RCC 7860 (cell line): ENCODE results near the gene KDM2B.
"Not testable (repeated sequence)": the region's sequence is repeated elsewhere in the genome, so short reads cannot be mapped to it uniquely, and the experiment has no call there.

Source experiments
- DNase-seq: peaks from one replicate; pipeline ENCODE4 v3.0.0-alpha.2; 2015; ENCODE audit warnings: low spot score
- FAIRE-seq: peaks from 2 replicates; lab custom pipeline; 2012; peaks lifted over from hg19 to GRCh38; lab: Jason Lieb, UNC

Gene KDM2B

DNA sequence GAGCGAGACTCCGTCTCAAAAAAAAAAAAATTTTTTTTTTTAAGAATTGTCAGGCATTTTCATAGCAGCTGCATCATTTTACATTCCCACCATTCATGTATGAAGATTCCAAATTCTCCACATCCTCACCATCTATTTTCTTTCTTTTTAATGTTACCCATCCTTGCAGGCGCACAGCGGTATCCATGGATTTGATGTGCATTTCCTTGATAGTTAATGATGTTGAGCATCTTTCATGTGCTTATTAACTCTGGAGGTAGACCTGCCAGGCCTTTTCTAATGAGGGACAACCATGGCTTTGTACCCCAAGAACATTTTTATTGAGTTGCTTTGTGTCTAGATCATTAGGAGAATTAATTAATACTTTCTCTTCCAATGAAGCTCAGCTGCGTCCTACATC is 182.5 kb downstream of the KDM2B start:
- FAIRE-seq, result no peak
- no peak for DNase-seq

DNA sequence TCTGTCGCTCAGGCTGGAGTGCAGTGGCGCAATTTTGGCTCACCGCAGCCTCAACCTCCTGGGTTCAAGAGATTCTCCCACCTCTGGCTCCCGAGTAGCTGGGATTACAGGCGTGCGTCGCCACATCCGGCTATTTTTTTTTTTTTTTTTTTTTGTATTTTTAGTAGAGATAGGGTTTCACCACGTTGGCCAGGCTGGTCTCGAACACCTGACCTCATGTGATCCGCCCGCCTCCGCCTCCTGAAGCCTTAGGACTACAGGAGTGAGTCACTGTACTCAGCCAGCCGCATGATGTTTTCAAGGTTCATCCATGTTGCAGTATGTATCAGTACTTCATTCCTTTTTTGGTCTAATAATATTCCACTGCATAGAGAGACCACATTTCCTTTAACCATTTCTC is 183.3 kb downstream of the KDM2B start:
- FAIRE-seq, result no peak

DNA sequence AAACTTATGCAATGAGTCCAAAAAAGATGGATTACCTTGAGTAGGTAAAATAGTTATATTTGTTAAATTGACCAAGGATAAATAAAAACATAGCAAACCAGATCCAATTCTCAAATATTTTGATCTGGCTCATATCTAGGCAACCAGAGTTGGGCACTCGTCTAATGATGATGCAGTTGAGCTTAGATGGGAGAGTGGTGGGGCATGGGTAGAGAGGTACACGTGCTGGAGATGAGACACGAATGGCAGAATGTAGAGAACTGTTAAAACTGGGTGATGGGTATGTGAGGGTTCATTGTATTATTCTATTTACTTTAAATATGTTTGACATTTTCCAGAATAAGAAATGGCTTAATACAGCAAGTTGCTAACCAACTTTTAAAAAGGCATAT is 188.5 kb downstream of the KDM2B start:
- no peak for FAIRE-seq
- no peak for DNase-seq

More for the DNA sequence above, 183.3 kb downstream of the KDM2B start:
- no peak for DNase-seq

DNA sequence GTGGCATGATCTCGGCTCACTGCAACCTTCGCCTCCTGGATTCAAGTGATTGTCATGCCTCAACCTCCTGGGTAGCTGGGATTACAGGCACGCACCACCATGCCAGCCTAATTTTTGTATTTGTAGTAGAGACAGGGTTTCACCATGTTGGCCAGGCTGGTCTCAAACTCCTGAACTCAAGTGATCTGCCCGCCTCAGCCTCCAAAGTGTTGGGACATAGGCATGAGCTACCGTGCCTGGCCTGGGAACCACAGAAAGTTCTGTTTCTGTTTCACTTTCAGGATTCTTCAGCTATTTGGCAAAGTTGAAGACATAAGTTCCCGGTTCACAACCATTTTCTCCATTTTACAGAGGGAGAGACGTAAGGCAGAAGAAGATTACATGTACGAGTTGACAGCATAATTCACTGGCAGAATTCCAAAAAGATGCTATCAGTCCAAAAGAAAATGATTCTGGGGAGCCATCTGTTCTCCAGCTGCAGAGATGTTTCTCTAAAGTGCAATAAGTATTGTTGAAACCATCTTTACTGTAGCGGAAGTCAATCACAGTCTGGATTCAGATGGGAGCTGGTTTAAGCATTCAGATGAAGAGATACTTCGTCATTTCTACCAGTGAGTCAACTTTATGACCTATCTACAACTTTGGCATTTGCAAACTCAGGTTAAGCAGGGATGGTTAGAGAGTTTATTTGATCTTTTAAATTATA is 189.1 kb downstream of the KDM2B start:
- FAIRE-seq (no peak), DNase-seq (no peak)

DNA sequence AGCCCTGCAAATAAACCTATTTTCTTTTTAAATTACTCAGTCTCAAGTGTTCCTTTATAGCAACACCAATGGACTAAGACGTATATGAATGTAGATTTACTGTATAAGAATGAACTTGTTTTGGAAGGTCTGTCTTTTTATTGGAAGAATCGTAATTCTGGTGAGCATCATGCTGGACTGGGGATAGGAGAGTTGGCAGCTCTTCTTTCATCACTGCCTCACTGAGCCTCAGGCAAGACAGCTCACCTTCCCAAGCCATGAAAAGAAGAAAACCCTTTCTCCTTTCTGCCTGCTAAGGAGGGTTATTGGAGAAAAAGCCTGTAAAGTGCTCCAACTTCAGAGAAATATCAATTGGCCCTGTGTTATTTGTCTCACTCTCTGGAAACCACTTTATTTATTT is 190.0 kb downstream of the KDM2B start:
- FAIRE-seq (no peak), DNase-seq (no peak)

DNA sequence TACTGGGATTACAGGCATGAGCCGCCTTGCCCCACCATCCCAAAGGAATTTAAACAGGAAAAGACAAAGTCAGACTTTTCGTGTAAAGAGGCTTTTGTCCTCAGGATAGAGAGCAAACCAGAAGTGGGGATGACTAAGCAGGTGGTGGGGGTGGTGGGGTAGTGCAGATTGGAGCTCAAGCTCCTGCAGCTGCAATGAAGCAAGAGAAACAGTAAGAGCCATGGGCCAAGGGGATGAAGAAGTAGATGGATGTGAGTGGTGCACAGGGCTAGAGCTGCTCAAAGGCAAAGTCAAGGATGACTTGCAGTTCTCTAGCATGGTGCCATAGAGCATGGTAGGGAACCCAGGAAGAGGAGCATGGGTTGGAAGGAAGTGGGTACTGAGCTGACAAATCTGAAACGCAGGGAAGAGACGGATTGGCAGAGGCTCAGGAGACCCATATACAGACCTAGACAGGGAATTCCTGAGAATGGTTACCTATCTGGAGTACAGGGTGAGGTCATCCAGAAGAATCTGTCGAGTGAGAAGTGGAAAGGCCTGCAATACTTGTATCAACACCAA is 192.3 kb downstream of the KDM2B start:
- DNase-seq (peak; percentile 15), FAIRE-seq (no peak)

DNA sequence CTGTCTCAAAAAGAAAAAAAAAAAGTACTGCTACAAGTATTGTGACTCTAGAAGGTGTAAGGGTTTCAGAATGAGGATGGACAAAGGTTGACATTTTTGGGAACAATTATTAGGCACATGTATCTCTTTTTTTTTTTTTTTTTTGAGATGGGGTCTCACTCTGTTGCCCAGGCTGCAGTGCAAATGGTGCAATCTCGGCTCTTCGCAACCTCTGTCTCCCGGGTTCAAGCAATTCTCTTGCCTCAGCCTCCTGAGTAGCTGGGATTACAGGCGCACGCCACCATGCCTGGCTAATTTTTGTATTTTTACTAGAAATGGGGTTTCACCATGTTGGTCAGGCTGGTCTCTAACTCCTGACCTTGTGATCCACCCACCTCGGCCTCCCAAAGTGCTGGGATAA is 195.9 kb downstream of the KDM2B start:
- not testable (repeated sequence) for FAIRE-seq, DNase-seq

DNA sequence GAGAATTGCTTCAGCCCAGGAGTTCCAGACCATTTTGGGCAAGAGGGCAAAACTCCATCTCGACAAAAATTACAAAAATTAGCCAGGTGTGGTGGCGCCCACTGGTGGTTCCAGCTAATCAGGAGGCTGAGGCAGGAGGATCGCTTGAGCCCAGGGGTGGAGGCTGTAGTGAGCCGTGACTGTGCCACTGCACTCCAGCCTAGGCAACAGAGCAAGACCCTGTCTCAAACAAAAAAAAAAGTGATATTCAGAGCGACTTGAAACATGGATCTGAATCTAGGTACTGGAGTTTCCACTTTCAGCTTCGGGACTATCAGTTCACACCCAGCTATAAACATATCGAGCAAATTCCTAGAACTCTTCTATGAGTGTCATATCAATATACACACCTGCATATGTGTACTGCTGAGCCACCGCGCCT is 197.2 kb downstream of the KDM2B start:
- DNase-seq, result no peak
- no peak for FAIRE-seq

DNA sequence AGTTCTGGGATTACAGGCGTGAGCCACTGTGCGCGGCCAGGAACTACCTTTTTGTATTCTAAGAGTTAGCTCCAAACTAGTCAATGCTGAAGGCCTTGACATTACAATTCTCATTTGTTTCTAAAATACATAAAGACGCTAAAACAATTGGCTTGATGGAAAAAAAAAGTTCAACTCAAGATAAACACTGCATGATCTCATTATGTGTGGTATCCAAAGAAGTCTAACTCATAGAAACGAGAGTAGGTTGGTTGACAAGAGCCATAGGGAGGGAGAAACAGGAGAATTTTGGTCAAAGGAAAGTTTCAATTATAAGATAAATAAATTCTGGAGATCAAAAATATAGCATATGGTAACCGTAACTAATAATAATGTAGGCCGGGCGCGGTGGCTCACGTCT is 200.9 kb downstream of the KDM2B start:
- DNase-seq (no peak), FAIRE-seq (no peak)
